GM18951 (cell line): ENCODE results near the gene ACHE.

Experiments
- POLR2A ChIP-seq: IDR thresholded peaks from 4 replicates; pipeline ENCODE4 v1.6.1; 2011; ENCODE audit warnings: mild to moderate bottlenecking; ENCODE audit not compliant: insufficient read length, insufficient read depth; ENCODE audit errors: extremely low read depth
- in situ Hi-C: fragments of 300-500 bp; cut with MboI; formaldehyde crosslinking; loops from one replicate; pipeline ENCODE4 v1.12.0; 2022; ENCODE audit warnings: low sequenced_read_pairs, mixed read lengths, inconsistent platforms; ENCODE audit not compliant: unreplicated experiment

ACHE gene

GRCh38 chr7:100854146-100854895, 41.4 kb downstream of the ACHE start:
- TF ChIP-seq POLR2A: no peak
- in situ Hi-C loops: loop anchor here (10.0 kb wide), 1 partner anchor 150 kb away; the partner anchor contains the start of gene POP7

GRCh38 chr7:100852048-100852872, 43.4 kb downstream of the ACHE start, which contains the start of gene SLC12A9:
Gene SLC12A9 (plus strand): TSS chr7:100852713. CDS start chr7:100854198, 1,485 bp downstream.
- in situ Hi-C loops: loop anchor here (10.0 kb wide), 1 partner anchor 147 kb away; the partner anchor contains the start of gene POP7
- peak; percentile 75 for TF ChIP-seq POLR2A

- in situ Hi-C loops: no loop called here
- no peak for TF ChIP-seq POLR2A
Measured at GRCh38 chr7:100847360-100847759, 48.3 kb downstream of the ACHE start.

GRCh38 chr7:100840470-100841100, 55.1 kb downstream of the ACHE start:
- TF ChIP-seq POLR2A: no peak
- in situ Hi-C loops: no loop called here
